HEK293T (cell line): ENCODE data around the gene SGMS1.

Experiments used
- CTCF ChIA-PET: fragments of 350-600 bp; formaldehyde crosslinking; extraction: SDS; loops from one replicate; lab custom pipeline; 2021; ENCODE audit warnings: antibody characterized with exemption, inconsistent platforms; lab: Yijun Ruan, JAX
- POLR2A ChIA-PET: fragments of 350-600 bp; formaldehyde crosslinking; extraction: SDS; loops from one replicate; lab custom pipeline; 2020; ENCODE audit warnings: antibody characterized with exemption, inconsistent platforms; lab: Yijun Ruan, JAX
- DNase-seq: peaks from one replicate; pipeline ENCODE4 v3.0.0; 2012; ENCODE audit warnings: mixed read lengths; ENCODE audit errors: extremely low spot score
- ARNT ChIP-seq: fragments of 450-650 bp; IDR thresholded peaks from 2 replicates; pipeline ENCODE4 v1.6.1; 2017; ENCODE audit warnings: mild to moderate bottlenecking
- BHLHE40 ChIP-seq: fragments of 450-650 bp; IDR thresholded peaks from 2 replicates; pipeline ENCODE4 v1.6.1; 2016; ENCODE audit warnings: mild to moderate bottlenecking, moderate library complexity, borderline replicate concordance
- CTBP1 ChIP-seq: fragments of 450-650 bp; IDR thresholded peaks from 2 replicates; pipeline ENCODE4 v1.6.1; 2016; ENCODE audit warnings: borderline replicate concordance
- ELF4 ChIP-seq: fragments of 450-650 bp; IDR thresholded peaks from 2 replicates; pipeline ENCODE4 v1.6.1; 2017; ENCODE audit warnings: antibody characterized with exemption
- FOXA1 ChIP-seq: fragments of 450-650 bp; IDR thresholded peaks from 2 replicates; pipeline ENCODE4 v1.6.1; 2016; ENCODE audit warnings: mild to moderate bottlenecking
- FOXK2 ChIP-seq: fragments of 450-650 bp; IDR thresholded peaks from 2 replicates; pipeline ENCODE4 v1.6.1; 2016; ENCODE audit warnings: mild to moderate bottlenecking
- FOXM1 ChIP-seq: fragments of 450-650 bp; IDR thresholded peaks from 2 replicates; pipeline ENCODE4 v1.6.1; 2017; ENCODE audit warnings: mild to moderate bottlenecking, borderline replicate concordance
- HDGF ChIP-seq: fragments of 450-650 bp; IDR thresholded peaks from 2 replicates; pipeline ENCODE4 v1.6.1; 2017; ENCODE audit warnings: antibody characterized with exemption, borderline replicate concordance
- L3MBTL2 ChIP-seq: fragments of 450-650 bp; conservative IDR thresholded peaks from 2 replicates; pipeline ENCODE4 v1.6.1; 2016; ENCODE audit warnings: mild to moderate bottlenecking
- LEF1 ChIP-seq: fragments of 450-650 bp; IDR thresholded peaks from 2 replicates; pipeline ENCODE4 v1.6.1; 2017; ENCODE audit warnings: mild to moderate bottlenecking, borderline replicate concordance
- NFRKB ChIP-seq: fragments of 450-650 bp; IDR thresholded peaks from 2 replicates; pipeline ENCODE4 v1.6.1; 2016; ENCODE audit warnings: mild to moderate bottlenecking, moderate library complexity
- PKNOX1 ChIP-seq: fragments of 450-650 bp; IDR thresholded peaks from 2 replicates; pipeline ENCODE4 v1.6.1; 2016
- SP1 ChIP-seq: fragments of 450-650 bp; IDR thresholded peaks from 2 replicates; pipeline ENCODE4 v1.6.1; 2017
- SUZ12 ChIP-seq: fragments of 450-650 bp; IDR thresholded peaks from 2 replicates; pipeline ENCODE4 v1.6.1; 2016; ENCODE audit warnings: mild to moderate bottlenecking
- TARDBP ChIP-seq: fragments of 450-650 bp; IDR thresholded peaks from 2 replicates; pipeline ENCODE4 v1.6.1; 2016
- ZNF384 ChIP-seq: fragments of 450-650 bp; IDR thresholded peaks from 2 replicates; pipeline ENCODE4 v1.6.1; 2016

SGMS1 gene

GRCh38 chr10:50563906-50564305 lies 59.9 kb downstream of the SGMS1 start:
- TF ChIP-seq BHLHE40 (no peak), SP1 (no peak), CTBP1 (no peak), ZNF384 (no peak), TARDBP (no peak), L3MBTL2 (no peak), HDGF (no peak), ARNT (no peak)
- ChIA-PET POLR2A (no interaction called here), CTCF (no interaction called here)
- DNase-seq = no peak

GRCh38 chr10:50561816-50562215 lies 61.9 kb downstream of the SGMS1 start:
- ChIA-PET CTCF (no interaction called here), POLR2A (no interaction called here)
- no peak for DNase-seq
- no peak for TF ChIP-seq NFRKB
- no peak for TF ChIP-seq FOXA1
- no peak for TF ChIP-seq FOXK2
- TF ChIP-seq ELF4 = no peak
- no peak for TF ChIP-seq ARNT
- no peak for TF ChIP-seq L3MBTL2
- no peak for TF ChIP-seq BHLHE40
- no peak for TF ChIP-seq CTBP1
- no peak for TF ChIP-seq PKNOX1
- no peak for TF ChIP-seq FOXM1
- no peak for TF ChIP-seq SP1
- TF ChIP-seq SUZ12 = no peak
- TF ChIP-seq HDGF = no peak
- TF ChIP-seq ZNF384 = no peak
- TF ChIP-seq LEF1 = no peak

- POLR2A ChIA-PET = no interaction called here
- DNase-seq = no peak
- no peak for TF ChIP-seq FOXA1
- no peak for TF ChIP-seq HDGF
- TF ChIP-seq TARDBP = no peak
- no peak for TF ChIP-seq L3MBTL2
- TF ChIP-seq BHLHE40 = no peak
- TF ChIP-seq SUZ12 = no peak
- TF ChIP-seq CTBP1 = no peak
- TF ChIP-seq ARNT = no peak
- TF ChIP-seq NFRKB = no peak
- TF ChIP-seq FOXM1 = no peak
- no peak for TF ChIP-seq ZNF384
- no peak for TF ChIP-seq PKNOX1
- no peak for TF ChIP-seq FOXK2
- CTCF ChIA-PET = no interaction called here
Observed at GRCh38 chr10:50561266-50561665, 62.5 kb downstream of the SGMS1 start.

- DNase-seq = no peak
- POLR2A ChIA-PET = no interaction called here
- TF ChIP-seq HDGF = no peak
- no peak for TF ChIP-seq FOXM1
- no peak for TF ChIP-seq BHLHE40
- no peak for TF ChIP-seq TARDBP
- TF ChIP-seq FOXK2 = no peak
- no peak for TF ChIP-seq PKNOX1
- no peak for TF ChIP-seq ZNF384
- no peak for TF ChIP-seq FOXA1
- no peak for TF ChIP-seq ELF4
- no peak for TF ChIP-seq SUZ12
- TF ChIP-seq ARNT = no peak
- TF ChIP-seq L3MBTL2 = no peak
- CTCF ChIA-PET = no interaction called here
Observed at GRCh38 chr10:50560370-50560769, 63.4 kb downstream of the SGMS1 start.

GRCh38 chr10:50558371-50558770 lies 65.4 kb downstream of the SGMS1 start:
- POLR2A ChIA-PET = no interaction called here
- DNase-seq = no peak
- no peak for TF ChIP-seq ARNT
- TF ChIP-seq NFRKB = no peak
- TF ChIP-seq HDGF = no peak
- TF ChIP-seq CTBP1 = no peak
- no peak for TF ChIP-seq SUZ12
- TF ChIP-seq TARDBP = no peak
- CTCF ChIA-PET = no interaction called here

GRCh38 chr10:50557130-50557682 lies 66.5 kb downstream of the SGMS1 start:
- CTCF ChIA-PET = no interaction called here
- no peak for DNase-seq

More at GRCh38 chr10:50557130-50557682, 66.5 kb downstream of the SGMS1 start:
- POLR2A ChIA-PET = no interaction called here
- TF ChIP-seq BHLHE40 = no peak
- no peak for TF ChIP-seq SUZ12
- TF ChIP-seq ELF4 = no peak
- TF ChIP-seq LEF1 = no peak
- TF ChIP-seq TARDBP = no peak
- no peak for TF ChIP-seq ZNF384
- TF ChIP-seq HDGF = no peak
- no peak for TF ChIP-seq PKNOX1
- TF ChIP-seq FOXA1 = no peak
- TF ChIP-seq NFRKB = no peak
